Muscle of arm (tissue), 12 donors: Measurements from ENCODE around the gene MED13L. TPM values are rescaled to one million over a fixed set of nuclear protein-coding genes. Genes with fewer than 3 reads are reported as not detected.
"Not testable (repeated sequence)": the region's sequence is repeated elsewhere in the genome, so short reads cannot be mapped to it uniquely, and the experiment has no call there.

Source experiments
- DNase-seq: peaks from one replicate; pipeline ENCODE4 v3.0.0-alpha.2; 2013
- polyA plus RNA-seq, 12 donors: library from polyadenylated mRNA; unstranded; fragments of 120-200 nt; gene quantifications; one replicate each; pipeline ENCODE4 v1.2.1, GENCODE V29; 2013; ENCODE audit not compliant: insufficient read length in 12 of 12

MED13L gene
- polyA plus RNA-seq, 12 donors, result 44.9 to 66.0 (median 55.5) TPM; not detected in 1

DNA sequence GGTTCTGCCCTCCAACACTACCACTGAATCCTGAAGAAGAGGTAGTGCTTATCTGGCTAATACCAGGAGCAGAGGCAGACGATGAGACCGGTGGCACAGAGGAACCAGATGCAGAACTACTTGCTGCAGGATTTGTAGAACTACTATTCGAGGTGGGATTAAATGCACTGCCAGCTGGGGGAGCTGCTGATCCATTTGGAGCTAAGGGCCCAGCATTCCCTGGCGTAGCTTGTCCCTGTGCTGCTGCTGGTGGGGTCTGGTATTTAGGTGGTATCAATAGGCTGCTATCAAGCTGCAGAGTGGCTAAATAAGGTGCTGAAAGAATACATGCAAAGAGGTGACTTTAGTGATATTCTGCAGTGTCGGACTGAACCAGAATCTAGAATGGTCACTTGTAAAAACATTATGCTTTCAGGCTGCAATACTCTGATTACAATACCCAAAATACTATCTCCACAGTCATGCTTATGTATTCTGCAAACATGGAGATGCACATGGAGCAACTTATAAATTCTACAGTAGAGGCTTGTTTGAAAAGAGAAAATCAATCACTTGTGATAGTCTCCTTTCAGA is 294.2 kb downstream of the MED13L start:
- DNase-seq, result no peak

DNA sequence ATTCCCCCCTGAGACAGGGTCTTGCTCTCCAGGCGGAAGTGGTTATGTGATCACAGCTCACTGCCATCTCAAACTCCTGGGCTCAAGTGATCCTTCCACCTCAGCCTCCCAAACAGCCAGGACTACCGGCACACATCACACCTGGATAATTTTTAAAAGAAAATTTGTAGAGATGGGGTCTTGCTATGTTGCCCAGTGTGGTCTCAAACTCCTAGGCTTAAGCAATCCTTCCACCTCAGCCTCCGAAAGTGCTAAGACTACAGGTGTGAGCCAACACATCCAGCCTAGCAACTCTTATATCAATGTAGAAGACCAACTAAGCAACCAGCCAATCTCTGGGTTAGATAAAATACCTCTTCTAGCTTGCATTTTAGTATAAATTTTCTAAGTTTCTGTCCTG is 297.2 kb downstream of the MED13L start:
- DNase-seq, result no peak

- no peak for DNase-seq
These were observed 297.6 kb downstream of the MED13L start for GRCh38 chr12:115979851-115980250.

DNA sequence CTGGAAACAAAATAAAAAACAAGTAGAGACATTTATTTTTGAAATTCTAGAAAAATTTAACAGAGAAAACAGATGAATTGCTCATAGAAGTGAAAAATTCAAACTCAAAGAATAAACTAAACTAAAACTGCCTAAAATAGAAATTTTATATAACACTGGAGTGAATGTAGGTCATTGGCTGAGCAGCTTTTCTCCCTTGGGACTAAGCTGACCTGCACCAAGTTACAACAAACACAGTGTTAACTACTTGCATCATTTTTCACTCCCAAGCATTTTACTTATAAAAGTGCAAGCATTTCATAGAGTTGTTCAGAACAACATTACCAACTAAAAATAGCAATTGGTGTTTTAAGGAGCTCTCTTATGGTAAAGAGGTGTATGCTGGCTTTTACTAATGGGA is 298.1 kb downstream of the MED13L start:
- DNase-seq, result no peak

- not testable (repeated sequence) for DNase-seq
These were observed 300.7 kb downstream of the MED13L start for GRCh38 chr12:115976829-115977228.

DNA sequence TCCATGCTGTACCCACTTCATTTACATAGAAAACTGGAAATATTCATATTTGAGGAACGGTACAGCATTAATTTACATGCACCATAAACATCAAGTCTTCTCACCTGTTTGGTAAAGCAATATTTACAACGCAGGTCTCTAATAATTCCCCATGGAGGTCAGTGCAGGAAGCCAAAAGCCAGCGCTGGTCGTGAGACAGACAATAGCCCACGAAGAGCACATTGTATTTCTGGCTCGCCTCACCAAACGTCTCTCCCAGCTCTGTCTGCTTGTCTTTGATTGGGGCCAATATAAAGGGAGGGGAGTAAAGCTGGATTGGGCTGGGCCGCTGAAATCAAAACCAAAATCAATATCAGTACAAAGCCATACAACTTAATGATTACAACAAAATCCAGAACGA is 302.1 kb downstream of the MED13L start:
- DNase-seq, result no peak

DNA sequence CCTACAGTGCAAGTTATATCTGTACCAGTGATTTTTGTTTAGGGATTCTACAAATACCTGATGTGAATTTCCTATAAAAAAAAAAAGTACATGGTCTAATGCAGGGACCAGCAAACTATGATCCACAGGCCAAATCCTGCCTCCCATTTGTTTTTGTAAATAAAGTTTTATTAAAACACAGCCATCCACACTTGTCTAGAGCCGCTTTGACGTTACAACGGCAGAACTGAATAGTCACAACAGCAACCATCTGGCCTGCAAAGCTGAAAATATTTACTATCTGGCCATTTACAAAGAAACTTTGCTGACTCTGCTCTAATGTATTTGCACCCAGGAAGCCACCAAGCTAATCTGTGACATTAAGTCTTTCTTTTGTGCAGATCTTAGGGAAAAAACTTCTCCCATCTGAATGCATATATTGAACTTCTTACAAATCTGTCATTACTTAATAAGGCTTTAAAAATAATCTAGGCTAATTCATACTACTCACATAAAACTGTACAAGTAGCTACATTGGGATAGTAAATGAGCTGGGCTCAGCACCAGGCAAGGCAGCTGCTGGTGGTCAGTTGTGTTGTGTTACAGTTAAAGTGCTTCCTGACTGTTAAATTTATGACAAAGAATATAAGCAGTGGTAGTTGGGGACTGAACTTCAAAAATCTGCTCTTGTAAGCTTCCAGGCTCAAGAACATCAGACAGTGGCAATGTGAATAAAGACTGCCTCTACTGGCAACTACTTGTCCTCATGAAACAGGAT is 303.3 kb downstream of the MED13L start:
- DNase-seq, result no peak

DNA sequence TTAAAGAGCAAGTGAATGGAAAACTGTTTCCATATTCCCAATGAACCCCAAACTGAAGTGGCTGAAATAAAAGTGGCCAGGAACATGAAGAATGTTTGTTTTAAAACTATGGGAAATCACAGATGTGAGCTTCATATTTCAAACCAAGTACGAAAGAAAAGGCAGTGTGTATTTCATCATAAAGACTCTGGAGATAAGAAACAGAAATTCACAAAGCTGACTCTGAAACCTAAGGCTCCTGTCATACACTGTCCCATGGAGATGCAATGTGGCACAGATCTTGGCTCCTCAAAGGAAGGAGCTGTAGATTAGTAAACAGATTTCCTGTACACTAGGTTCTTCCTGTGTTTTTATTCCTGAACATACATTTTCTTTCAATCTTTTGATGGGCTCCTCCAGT is 304.4 kb downstream of the MED13L start:
- DNase-seq, result no peak

DNA sequence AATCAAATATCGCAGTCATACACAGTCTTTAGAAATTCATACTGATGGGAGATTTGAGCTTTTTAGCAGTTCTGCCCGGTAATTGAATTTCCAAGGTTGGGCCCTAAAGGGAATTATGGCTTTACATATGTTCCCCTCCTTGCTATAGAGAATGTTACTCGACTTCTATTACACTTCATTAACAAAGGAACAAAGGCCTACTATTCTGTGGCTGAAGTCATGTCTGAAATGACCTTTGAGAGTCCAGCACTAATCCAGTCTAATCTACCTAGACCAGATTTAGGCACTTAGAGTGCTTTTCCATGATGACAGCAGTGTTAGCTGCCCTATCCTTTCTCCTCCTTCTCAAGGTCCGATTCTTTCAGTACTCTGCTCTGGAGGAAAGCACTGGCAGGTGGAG is 305.3 kb downstream of the MED13L start:
- no peak for DNase-seq

DNA sequence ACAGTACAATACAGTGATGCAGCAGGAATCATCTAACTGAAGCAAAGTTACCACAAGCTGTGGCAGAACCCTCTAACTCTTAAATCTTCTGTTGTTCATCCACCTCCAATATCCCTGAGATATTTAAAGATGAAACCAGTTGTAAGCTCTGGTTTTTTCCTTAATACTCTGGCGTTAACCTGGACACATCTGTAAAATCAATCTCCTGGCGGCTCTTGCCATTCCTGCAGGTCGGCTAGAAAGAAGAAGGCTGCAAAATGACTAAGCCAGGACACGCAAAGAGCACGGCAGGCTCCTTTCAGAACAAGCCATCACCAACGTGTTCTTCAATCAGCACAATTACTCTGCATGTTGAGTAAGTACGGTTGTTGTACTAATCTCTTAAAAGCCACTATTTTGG is 309.3 kb downstream of the MED13L start:
- DNase-seq, result peak; percentile 53

DNA sequence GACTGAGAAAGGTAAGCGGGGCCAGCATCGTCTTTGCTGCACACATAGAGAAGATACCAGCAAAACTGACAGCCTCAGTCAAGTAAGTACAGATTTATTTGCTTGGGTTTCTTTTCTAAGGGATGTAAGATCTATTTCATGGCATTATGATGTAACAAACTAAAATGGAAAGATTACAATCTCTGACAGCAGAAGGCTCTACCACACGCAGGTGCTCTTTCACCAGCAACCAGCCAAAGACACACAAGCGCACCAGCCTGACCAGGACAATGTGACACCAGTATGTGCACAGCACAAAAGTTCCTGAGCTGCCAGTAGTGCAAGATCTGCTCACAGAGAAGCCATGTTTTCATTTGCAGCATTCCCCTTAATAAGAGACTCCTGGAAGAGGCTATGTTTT is 311.1 kb downstream of the MED13L start:
- DNase-seq, result no peak

- DNase-seq, result no peak
These were observed 312.9 kb downstream of the MED13L start for GRCh38 chr12:115964626-115965025.

DNA sequence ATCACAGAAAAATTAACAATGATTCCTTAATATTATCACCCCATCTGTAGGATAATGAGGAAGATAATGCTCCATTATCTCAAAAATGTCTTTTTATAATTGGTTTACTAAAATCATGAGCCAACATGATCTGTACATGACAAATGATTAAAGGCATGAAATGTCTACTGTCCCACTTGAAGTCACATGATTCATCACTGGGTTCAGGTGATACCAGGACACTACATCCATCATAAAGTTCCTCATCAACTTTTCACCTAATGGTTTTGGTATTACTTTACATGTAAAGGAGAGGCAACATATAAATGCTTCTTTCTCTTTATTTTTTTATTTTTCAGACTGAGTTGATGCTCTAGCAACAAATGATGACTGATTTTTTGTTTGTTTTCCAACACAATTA is 313.3 kb downstream of the MED13L start:
- DNase-seq, result no peak

- DNase-seq, result no peak
These were observed 315.3 kb downstream of the MED13L start for GRCh38 chr12:115962216-115962615.

GRCh38 chr12:115960868-115961802 is 316.4 kb downstream of the MED13L start:
- no peak for DNase-seq

DNA sequence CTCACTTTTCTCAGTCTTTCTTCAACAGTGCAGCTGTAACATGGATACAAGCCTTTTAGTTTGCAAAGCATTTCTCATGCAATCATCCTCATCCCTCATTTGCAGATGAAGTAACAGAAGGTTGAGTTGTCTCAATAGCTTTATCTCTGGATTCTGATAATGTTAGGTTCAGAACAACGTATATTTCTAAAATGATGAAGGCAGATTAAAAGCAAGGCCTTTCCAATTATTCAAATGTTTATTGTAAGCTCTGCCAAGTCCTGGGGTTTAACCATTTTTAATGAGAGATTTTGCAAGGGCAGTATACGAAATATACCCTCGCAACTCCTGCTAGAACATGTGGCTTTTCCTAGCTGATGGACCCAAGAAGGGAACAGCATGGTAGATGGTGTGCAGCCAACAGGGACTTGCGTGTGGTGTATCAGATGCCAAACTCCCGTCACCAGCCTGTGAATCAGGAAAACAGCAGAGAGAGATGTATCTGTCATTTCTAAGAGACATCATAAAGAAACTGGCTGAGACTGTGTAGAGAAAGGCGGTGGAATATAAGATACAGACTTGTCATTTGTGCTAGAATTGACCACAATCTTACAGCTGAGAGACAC is 319.7 kb downstream of the MED13L start:
- DNase-seq, result no peak

DNA sequence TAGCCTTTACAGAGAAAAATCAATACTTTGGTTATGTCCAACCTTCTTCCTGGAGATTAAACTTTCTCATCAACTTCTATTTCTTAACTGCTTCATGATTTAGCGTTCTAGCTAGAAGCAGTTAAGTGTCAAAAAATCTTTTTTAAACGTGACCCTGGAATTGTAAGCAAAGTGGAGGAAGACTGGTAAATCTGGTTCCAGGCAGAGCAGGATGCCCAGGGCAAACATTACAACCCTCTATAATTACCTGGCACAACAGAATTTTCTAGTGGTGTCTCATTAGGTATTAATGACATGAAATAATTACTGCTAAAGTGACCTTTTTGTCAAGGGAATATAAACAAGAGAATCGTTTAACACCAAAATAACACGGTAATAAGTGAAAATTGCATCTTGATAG is 320.8 kb downstream of the MED13L start:
- DNase-seq, result no peak

DNA sequence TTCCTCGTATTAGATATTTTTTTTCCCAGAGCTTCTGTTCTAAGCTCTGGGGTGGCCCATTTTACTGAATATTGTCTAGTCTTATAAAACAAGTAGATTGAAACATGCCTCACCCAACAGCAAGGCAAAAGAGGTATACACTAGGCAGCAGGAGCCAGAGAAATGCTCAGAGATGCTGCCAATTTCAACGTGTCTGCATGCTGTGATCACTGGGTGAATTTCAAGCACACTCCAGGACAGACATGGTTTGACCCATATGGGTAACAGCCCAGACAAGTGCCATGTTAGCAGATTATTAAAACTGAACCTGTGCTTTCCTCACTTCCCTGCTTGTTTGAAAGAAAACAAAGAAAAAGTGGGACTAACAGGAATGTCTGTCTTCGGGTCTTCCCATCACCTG is 321.3 kb downstream of the MED13L start:
- no peak for DNase-seq

DNA sequence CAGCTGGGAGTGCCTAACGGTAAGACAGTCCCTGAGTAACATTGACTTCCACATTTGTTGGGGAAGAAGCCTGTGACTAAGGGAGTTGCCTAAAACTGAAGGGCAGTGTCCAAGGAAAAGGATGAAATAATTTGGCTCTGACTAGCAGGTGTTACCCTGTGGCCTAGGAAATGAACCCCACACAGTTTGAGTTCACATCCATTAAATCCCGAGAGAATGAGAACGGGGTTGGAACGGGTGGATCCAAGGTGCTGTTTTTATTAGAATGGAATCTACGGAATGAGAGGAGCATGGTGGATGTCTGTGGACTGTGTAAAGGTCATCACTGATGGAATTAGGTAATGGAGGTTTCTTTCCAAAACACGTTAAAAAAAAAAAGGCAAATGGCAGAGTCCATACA is 324.0 kb downstream of the MED13L start:
- DNase-seq, result no peak

- DNase-seq, result no peak
These were observed 324.5 kb downstream of the MED13L start for GRCh38 chr12:115953031-115953430.

- DNase-seq, result no peak
These were observed 326.5 kb downstream of the MED13L start for GRCh38 chr12:115950959-115951358.

GRCh38 chr12:115949675-115950074 is 327.8 kb downstream of the MED13L start:
- DNase-seq, result no peak
